ENCODE results near the gene FNDC1. TPM values are rescaled to one million over a fixed set of nuclear protein-coding genes. Genes with fewer than 3 reads are reported as not detected.
"Not testable (repeated sequence)": the region's sequence is repeated elsewhere in the genome, so short reads cannot be mapped to it uniquely, and the experiment has no call there.

FNDC1 gene
- 0.05 and 0.09 TPM in 2 replicates for total RNA-seq
- long read RNA-seq, result 0 reads

DNA sequence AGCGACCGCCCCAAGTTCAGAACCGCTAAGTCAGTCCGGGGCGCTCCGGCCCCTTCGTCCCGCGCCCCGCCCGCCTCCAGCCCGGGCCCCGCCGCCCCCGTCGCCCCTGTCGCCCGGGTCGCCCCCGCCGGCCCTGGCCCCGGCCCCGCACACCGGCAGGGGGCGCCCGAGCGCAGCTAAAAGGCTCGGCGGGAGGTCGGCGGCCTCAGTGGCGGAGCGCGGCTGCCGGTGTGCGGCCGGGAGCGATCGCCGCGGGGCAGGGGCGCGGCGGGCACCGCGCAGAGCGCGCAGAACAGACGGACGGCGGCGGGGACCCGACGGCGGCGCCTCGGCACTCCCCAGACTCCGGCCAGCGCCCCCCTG is at the start of gene FNDC1:
Gene FNDC1 (plus strand): TSS at position 208 of the 363 bp plus-strand sequence. CDS start 197 bp downstream, outside the sequence.
- no peaks in the 10 kb centered on the region for H3K36me3 Mint-ChIP-seq (ENCODE audit: low read depth)
- H3K9me3 Mint-ChIP-seq, result no peaks in the 10 kb centered on the region
- peak; percentile 65 for DNase-seq (ENCODE audit: low read depth, low spot score)
- H3K27me3 Mint-ChIP-seq (ENCODE audit: low read depth), result peaks cover 93% of the 10 kb centered on the region
- H3K27ac Mint-ChIP-seq (ENCODE audit: unreplicated experiment), result no peak within 1 kb of the TSS
- peak within 1 kb of the TSS; percentile 80 for H3K4me3 Mint-ChIP-seq
- TF ChIP-seq, protein P1, sequence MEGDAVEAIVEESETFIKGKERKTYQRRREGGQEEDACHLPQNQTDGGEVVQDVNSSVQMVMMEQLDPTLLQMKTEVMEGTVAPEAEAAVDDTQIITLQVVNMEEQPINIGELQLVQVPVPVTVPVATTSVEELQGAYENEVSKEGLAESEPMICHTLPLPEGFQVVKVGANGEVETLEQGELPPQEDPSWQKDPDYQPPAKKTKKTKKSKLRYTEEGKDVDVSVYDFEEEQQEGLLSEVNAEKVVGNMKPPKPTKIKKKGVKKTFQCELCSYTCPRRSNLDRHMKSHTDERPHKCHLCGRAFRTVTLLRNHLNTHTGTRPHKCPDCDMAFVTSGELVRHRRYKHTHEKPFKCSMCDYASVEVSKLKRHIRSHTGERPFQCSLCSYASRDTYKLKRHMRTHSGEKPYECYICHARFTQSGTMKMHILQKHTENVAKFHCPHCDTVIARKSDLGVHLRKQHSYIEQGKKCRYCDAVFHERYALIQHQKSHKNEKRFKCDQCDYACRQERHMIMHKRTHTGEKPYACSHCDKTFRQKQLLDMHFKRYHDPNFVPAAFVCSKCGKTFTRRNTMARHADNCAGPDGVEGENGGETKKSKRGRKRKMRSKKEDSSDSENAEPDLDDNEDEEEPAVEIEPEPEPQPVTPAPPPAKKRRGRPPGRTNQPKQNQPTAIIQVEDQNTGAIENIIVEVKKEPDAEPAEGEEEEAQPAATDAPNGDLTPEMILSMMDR (conservative IDR thresholded peaks at IDR 0.05), result no peak
- peaks cover 6% of the 10 kb centered on the region for H3K4me1 Mint-ChIP-seq

DNA sequence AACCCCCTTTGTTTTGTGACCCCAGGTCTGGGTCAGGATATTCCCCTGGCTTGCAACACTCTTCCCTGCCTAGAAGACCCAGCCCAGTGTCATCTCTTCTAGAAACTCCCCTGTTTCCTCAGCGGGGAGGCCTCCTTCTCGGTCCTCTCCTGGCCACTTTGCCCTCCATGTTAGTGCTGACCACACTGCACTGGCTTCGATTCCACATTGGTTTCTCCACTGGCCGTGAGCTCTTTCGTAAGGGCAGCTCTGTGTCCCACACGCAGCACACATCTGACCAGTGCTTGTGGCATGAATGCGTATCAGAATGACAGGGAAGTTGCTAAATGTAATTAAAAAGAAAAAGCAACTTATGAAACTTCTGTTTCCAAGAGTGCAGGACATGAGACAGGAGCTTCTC is 49.4 kb upstream of the FNDC1 start:
- Mint-ChIP-seq H3K9me3 (no peaks in the 10 kb centered on the region), H3K4me1 (no peaks in the 10 kb centered on the region), H3K36me3 (ENCODE audit: low read depth) (no peaks in the 10 kb centered on the region), H3K27ac (ENCODE audit: unreplicated experiment) (no peak overlapping the region), H3K27me3 (ENCODE audit: low read depth) (peaks cover 8% of the 10 kb centered on the region), H3K4me3 (no peak overlapping the region)
- no peak for DNase-seq (ENCODE audit: low read depth, low spot score)
- TF ChIP-seq, protein P1 (conservative IDR thresholded peaks at IDR 0.05), result no peak

DNA sequence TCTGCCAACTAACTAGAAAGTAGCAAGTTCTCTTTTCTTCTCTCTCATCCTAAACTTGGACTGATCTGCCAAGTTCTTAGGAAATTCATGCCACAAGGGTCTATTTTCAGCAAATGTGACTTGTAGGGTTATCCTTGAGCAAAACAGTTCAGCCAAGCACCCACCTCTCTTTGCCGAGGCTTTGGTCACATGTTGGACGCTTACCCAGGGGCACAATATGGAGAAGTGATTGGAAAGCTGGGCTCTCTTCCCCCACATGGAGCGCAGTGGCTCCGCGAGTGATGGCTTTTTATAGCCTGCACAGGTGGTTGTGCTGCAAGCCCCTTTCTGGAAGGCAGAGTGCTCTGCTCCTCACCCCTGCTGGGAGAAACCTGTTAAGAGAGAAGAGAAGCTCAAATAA is 47.7 kb upstream of the FNDC1 start:
- Mint-ChIP-seq H3K4me3 (no peak overlapping the region), H3K36me3 (ENCODE audit: low read depth) (no peaks in the 10 kb centered on the region), H3K9me3 (no peaks in the 10 kb centered on the region), H3K27me3 (ENCODE audit: low read depth) (peaks cover 11% of the 10 kb centered on the region), H3K4me1 (no peaks in the 10 kb centered on the region), H3K27ac (ENCODE audit: unreplicated experiment) (no peak overlapping the region)
- TF ChIP-seq, protein P1 (conservative IDR thresholded peaks at IDR 0.05), result no peak
- no peak for DNase-seq (ENCODE audit: low read depth, low spot score)

DNA sequence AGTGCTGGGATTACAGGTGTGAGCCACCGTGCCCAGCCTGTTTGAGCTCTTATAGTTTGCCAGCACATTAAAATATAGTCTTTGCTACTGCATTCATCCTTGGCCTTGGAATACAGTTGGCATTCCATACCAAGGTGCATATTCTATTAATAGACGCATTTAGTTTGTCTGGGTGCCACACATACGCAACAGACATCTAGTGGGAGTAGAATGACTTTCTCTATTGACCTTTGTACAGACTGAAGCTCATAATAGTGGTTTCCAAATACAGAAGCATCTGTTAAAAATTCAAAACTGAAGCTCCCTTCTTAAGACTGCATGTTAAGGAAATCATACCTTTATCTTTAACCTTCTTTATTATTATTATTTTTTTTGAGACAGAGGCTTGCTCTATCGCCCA is 46.7 kb upstream of the FNDC1 start:
- H3K9me3 Mint-ChIP-seq, result no peaks in the 10 kb centered on the region
- no peak overlapping the region for H3K27ac Mint-ChIP-seq (ENCODE audit: unreplicated experiment)
- no peaks in the 10 kb centered on the region for H3K4me1 Mint-ChIP-seq
- peaks cover 11% of the 10 kb centered on the region for H3K27me3 Mint-ChIP-seq (ENCODE audit: low read depth)
- TF ChIP-seq, protein P1 (conservative IDR thresholded peaks at IDR 0.05), result no peak
- no peak for DNase-seq (ENCODE audit: low read depth, low spot score)
- no peak overlapping the region for H3K4me3 Mint-ChIP-seq
- H3K36me3 Mint-ChIP-seq (ENCODE audit: low read depth), result no peaks in the 10 kb centered on the region

DNA sequence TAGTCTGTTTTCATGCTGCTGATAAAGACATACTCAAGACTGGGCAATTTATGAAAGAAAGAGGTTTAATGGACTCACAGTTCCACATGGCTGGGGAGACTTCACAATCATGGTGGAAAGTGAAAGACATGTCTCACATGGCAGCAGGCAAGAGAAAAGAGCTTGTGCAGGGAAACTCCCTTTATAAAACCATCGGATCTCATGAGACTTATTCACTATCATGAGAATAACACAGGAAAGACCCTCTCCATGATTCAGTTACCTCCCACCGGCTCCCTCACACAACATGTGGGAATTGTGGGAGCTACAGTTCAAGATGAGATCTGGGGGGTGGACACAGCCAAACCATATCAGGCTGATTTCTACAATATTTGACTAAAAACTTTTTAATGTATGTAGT is 45.4 kb upstream of the FNDC1 start:
- H3K36me3 Mint-ChIP-seq (ENCODE audit: low read depth); DNase-seq (ENCODE audit: low read depth, low spot score); H3K27ac Mint-ChIP-seq (ENCODE audit: unreplicated experiment); H3K4me1 Mint-ChIP-seq; H3K27me3 Mint-ChIP-seq (ENCODE audit: low read depth); H3K9me3 Mint-ChIP-seq; H3K4me3 Mint-ChIP-seq: not testable (repeated sequence)

DNA sequence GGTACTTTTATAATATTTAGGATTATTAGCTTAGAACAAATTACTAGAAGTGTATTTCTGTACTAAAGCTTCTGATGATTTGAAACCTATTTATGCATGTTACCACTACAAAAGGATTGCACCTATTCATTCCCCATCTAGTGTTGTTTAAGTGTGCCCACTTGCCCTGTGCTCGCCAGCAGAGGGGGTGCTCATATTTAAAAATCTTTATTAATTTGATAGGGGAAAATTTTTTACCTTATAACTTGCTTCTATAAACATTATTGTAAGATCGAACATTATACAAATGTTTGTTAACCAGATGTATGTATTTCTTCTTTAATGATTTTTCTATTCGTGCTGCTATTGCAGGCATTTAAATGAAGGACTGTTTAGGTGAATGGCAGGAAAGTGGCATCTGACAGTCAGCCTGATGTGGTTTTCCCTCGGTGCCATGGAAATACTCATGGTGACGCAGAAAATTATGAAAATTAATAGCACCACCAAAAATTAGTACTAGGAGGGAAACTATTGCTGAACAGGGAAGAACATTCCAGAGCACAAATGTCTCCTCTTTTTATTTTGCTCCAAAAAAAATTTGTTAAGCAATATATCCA is 44.1 kb upstream of the FNDC1 start:
- DNase-seq (ENCODE audit: low read depth, low spot score), result no peak
- H3K36me3 Mint-ChIP-seq (ENCODE audit: low read depth), result no peaks in the 10 kb centered on the region
- no peaks in the 10 kb centered on the region for H3K9me3 Mint-ChIP-seq
- H3K27ac Mint-ChIP-seq (ENCODE audit: unreplicated experiment), result no peak overlapping the region
- peaks cover 8% of the 10 kb centered on the region for H3K27me3 Mint-ChIP-seq (ENCODE audit: low read depth)
- no peaks in the 10 kb centered on the region for H3K4me1 Mint-ChIP-seq
- no peak overlapping the region for H3K4me3 Mint-ChIP-seq
- TF ChIP-seq, protein P1 (conservative IDR thresholded peaks at IDR 0.05), result peak; percentile 40

All from neural crest cell (in vitro differentiated cells).